GM15510 (cell line): ENCODE data around the gene TEX30.

Experiments used
- POLR2A ChIP-seq: IDR thresholded peaks from 3 replicates; pipeline ENCODE4 v1.6.1; 2011; ENCODE audit warnings: borderline replicate concordance; ENCODE audit not compliant: insufficient read length; ENCODE audit errors: extremely low read depth

The TEX30 gene

DNA sequence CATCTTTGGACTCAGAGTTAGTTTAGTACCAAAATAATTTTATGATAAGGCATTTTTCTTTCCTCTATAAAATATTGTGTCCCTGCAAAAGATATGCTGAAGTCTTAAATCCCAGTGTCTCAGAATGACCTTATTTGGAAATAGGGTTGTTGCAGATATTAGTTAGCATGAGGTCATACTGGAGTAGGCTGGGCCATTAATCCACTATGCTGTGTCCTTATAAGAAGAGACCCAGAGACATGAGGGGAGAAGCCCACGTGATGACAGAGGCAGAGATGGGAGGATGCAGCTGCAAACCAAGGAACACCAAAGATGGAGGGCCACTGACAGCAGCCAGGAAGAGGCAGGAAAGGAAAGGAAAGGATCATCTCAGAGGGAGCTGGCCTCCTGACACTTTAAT lies 18.8 kb upstream of the TEX30 start:
- no peak for TF ChIP-seq POLR2A

DNA sequence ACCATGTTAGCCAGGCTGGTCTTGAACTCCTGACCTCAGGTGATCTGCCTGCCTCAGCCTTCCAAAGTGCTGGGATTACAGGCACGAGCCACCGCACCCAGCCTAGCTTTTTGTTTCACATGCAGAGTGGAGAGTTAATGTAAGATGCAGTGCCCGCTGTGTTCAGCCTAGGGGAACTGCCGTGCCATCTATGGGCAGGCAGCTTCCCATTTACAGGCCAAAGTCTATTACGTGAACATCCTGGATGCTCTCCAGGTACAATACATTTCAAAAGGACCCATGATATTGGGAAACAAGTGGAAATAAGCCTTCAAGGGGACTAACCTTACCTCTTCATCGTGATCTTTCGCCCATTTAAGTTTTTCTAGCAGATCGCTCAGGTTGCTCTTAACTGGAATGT lies 15.1 kb upstream of the TEX30 start:
- TF ChIP-seq POLR2A: no peak

DNA sequence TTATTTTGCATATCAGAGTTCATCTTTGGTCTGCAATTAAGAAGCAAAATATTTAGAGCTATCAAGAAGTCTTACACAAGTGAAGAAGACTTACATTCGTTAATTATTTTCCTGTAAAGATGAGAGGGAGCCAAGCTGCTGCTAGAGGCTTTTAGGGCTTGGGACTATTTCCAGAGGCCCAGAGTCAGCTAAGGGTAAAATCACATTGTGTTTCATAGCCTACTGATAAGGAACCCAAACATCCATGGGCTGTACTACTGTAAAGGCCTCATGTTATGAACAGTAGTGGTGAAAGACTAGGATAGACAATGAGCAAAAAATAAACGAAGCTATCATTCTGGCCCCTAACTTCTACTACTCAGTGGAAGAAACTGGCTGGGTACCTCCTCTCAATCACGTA lies 10.9 kb upstream of the TEX30 start:
- TF ChIP-seq POLR2A: no peak

DNA sequence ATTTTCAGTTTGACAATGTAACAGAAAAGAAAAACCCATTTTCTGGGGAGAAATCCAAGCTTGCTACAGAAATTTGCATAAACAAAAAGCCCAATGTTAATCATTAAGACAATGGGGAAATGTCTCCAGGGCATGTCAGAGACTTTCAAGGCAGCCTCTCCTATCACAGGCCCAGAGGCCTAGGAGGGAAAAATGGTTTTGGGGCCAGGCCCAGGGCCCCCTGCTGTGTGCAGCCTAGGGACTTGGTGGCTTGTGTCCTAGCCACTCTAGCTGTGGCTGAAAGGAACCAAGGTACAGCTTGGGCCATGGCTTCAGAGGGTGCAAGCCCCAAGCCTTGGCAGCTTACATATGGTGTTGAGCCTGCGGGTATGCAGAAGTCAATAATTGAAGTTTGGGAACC lies 8.0 kb upstream of the TEX30 start:
- TF ChIP-seq POLR2A: no peak

DNA sequence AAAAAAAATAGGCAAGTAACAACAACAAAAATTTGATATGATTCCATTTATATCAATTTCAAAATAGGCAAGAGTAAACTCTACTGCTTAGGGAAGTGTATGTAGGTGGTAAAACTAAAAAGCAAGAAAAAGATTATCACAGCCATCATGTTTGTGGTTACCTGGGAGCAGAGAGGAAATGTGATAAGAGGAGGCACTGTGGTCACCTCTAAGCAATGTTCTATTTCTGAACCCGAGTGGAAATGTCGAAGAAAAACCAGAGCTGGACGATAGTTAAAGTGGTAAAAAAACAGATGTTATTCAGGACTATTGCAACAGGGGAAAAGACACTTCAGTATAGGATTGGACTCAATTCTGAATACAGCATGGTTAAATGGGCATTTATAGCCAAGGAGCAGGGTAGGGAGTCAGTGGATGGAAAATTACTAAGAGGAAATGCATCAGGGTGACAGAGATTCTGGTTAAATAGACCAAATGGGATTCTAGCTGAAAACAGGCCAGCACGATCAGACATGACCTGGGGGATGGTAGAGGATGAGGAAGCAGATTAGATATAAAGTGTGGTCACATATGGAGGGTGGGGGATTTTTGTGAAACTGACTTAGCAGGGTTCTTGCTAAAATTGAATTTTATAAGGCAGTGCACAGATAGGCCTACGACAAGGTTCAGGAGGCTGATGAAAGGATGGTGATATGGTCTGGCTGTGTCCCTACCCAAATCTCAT lies 6.0 kb upstream of the TEX30 start:
- TF ChIP-seq POLR2A: no peak

DNA sequence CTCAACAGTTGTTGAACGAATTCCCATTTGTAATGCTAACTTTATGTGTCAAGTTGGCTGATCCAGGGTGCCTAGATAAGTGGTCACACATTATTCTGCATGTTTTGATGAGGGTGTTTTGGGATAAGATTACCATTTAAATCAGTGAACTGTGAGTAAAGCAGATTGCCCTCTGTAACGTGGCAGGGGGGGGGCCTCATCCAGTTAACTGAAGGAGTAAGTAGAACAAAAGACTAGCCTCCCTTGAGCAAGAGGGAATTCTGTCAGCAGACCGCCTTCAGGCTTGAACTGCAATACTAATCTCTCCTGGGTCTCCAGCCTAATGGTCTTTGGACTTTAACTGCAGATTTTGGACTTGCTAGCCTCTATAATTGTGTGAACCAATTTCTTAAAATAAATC lies 4.2 kb upstream of the TEX30 start:
- TF ChIP-seq POLR2A: no peak

DNA sequence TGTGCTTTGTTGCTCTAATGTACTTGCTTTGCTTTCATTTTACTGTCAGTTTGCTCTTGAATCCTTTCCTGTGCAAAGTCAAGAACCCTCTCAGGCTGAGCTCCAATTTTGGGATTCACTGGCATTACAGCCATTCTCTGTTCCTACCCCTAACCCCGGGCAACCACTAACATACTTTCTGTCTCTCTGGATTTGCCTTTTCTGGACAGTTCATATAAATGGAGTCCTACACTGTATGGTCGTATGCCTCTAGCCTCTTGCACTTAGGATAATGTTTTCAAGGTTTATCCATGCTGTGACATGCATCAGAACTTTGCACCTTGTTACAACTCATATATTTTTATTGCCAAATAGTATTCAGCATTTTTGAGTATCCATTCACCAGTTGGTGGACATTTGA lies 2.7 kb upstream of the TEX30 start:
- TF ChIP-seq POLR2A: no peak

DNA sequence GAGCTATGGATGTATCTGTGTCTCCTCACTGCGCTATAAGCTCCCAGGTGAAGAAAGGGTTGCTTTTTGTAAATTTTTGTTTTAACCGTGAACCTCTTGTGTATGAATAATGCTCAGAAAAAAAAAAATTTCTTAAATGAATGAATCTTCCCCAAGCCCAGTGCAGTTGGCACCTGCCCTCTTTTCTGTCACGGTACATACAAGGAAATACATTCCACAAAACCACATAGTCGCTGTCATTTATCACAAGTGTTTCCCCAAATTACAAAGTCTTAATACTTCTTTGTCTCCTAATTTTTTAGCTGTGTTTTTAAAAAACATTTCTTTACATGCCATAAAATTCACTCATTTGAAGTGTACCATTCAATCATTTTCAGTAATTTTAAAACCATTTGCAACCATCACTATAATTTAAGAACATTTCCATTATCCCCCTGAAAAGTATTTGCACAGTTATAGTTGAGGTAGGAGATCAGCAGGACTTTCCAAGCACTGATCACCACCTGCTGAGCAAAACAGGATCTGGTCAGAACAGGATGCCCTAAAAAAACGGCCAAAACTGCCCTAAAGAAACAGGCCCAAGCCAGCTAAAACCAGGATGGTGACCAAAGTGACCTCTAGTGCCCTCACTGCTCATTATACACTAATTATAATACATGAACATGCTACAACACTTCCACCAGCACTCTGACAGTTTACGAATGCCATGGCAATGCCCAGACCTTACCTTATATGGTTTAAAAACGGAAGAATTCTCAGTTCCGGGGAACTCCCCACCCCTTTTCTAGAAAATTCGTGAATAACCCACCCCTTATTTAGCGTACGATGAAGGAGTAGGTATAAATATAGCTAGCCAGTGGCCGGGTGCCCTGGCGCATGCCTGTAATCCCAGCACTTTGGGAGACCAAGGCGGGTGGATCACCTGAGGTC lies 1.3 kb upstream of the TEX30 start:
- no peak for TF ChIP-seq POLR2A

DNA sequence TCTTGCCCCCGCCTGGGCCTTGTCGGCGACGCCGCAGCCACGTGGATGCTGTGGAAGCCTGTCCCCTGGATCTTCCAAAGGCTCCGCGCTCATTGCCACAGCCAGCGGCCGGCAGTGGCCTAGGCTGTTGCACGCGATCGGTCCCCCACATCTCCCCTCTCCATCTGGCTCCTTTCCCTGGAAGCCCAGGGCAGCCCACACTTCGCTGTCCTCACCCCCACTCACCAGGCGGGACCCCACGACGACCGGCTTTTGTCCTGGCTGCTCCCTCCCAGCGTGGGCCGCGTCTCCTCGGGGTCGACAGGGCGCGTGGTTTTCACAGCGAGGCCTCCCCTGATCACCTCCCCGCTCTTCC lies 605 bp upstream of the TEX30 start:
- TF ChIP-seq POLR2A: no peak

DNA sequence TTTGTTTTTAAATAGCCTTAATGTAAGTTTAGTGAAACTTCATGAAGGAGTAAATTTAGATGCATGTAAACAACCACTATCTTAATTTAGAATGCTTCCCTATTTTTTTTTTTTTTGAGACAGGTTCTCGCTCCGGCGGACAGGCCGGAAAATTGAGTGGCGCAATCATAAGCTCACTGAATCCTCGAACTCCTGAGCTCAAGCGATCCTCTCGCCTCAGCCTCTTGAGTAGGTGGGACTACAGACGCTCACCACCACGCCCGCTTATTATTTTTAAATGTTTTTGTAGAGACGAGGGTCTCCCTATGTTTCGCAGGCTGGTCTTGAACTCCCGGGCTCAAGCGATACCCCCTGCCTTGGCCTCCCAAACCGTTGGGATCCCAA lies 1.6 kb downstream of the TEX30 start:
- no peak for TF ChIP-seq POLR2A

DNA sequence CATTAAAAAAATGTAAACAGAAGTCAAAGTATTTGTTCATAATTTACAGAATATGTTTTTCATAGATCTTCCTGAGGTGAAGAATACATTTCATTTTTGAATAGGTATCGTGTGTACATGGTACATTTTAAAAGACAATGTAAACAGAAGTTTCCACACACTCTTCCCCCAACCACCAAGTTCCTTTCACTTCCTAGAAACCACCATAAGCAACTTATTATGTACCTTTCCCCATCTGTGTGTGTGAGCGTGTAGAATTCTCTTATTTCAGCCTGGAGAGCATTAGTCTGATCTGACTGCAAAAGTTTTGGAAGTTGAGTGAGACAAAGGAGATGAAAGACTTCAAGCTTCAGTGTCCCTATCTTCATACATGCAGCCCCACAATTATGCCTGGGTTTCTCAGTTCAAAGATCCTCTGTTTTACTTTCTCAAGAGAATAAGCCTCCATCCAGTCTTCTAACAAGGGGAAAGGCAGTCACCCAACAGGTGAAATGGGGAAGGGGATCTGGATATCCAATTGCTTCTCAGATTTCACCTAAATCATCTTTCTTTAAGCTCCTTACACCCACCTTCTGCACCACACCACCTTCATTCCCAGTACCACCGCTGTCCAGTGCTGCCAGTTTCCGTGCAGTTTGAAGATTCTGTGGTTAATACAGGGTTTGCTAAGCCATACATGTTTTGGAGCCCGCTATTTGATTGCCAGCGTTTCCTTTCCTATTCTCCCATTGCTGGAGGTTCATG lies 2.1 kb downstream of the TEX30 start:
- no peak for TF ChIP-seq POLR2A

DNA sequence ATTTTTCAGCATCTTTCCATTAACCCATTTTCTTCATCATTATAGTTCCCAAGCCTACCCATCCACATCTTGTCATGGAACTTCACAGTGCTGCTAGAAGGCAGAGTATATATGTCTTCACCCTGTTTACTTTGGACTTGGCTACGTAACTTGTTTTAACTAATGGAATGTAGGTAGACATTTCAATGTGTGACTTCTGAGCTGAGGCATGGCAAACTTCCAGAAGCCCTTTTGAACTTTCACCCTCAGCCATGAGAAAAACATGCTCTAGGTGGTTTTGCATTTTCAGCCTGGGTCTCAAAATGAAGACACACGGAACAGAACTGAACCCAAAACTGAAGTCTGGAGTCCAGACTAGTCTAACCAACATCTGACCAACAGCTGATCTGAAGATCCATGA lies 3.2 kb downstream of the TEX30 start:
- TF ChIP-seq POLR2A: no peak

DNA sequence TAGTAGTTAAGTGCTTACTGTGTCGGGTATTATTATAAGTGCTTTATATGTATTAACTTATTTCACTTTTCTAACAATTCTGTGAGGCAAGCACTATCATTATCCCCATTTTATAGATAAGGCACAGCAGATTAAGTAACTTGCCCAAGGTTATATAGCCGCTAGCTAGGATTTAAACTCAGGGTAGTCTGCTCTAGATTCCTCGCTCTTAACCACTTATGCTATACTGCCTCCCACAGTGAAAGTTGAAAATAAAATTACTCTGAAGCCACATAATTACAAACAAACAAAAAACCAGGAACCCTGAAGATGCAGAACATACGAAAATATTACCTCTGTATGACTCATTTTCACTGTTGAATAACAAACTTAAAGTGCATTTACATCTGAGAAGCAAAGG lies 3.9 kb downstream of the TEX30 start:
- TF ChIP-seq POLR2A: no peak

DNA sequence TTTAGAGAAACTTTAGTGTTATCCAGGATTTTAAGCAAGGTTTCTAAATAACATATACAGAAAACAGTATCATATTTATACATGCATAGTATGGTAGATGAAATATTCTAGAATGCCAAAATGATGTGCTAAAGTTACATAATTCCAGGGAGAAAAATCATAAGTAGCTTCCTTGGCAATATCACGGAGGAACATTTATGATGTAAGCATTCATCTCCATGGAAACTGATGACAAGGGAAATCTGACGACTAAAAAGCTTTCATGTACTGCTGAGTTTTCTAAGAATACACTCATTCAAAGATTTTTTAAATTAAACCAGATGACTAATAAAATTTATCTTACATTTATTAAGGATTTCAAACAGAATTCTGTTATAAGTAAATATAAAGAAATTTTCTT lies 4.7 kb downstream of the TEX30 start:
- TF ChIP-seq POLR2A: no peak

DNA sequence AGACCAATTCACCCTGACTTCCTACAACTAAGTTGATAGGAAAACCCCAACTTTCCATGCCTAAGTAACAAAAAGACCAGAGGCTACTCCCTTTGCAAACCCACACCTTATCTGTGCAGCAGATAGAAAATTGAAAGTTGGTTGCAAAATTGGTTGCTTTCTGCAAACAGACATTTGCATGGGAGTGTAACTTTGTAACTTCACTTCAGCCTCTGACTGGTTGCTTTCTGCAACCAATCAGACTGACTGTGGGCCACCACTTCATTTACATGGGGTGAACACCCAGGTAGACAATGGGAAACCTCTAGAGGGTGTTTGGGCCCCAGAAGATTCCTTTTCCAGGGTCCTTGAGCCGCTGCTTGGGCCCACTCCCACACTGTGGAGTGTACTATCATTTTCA lies 9.8 kb downstream of the TEX30 start:
- TF ChIP-seq POLR2A: no peak
